HG02870 (cell line): ENCODE measurements around the gene TMCO1.
"Not testable (repeated sequence)": the region's sequence is repeated elsewhere in the genome, so short reads cannot be mapped to it uniquely, and the experiment has no call there.

Experiments used
- ATAC-seq: cut with Tn5 transposase; IDR thresholded peaks from one replicate; pipeline ENCODE4 v1.9.1; 2021; ENCODE audit warnings: mild to moderate bottlenecking, moderate library complexity; ENCODE audit not compliant: unreplicated experiment

TMCO1 gene

GRCh38 chr1:165768513-165769394, at the start of gene TMCO1:
TSS of gene TMCO1 (minus strand) at chr1:165768868. CDS start at chr1:165768751, 117 bp downstream.
- peak; percentile 99 for ATAC-seq

- ATAC-seq: no peak
Observed at GRCh38 chr1:165816826-165817497, 48.3 kb upstream of the TMCO1 start.

- ATAC-seq: no peak
Observed at GRCh38 chr1:165816157-165816556, 47.5 kb upstream of the TMCO1 start.

GRCh38 chr1:165815725-165816124, 47.1 kb upstream of the TMCO1 start:
- no peak for ATAC-seq

- no peak for ATAC-seq
Observed at GRCh38 chr1:165807613-165808012, 38.9 kb upstream of the TMCO1 start.

GRCh38 chr1:165804513-165804912, 35.8 kb upstream of the TMCO1 start:
- ATAC-seq: not testable (repeated sequence)

- ATAC-seq: no peak
Observed at GRCh38 chr1:165799387-165799786, 30.7 kb upstream of the TMCO1 start.

GRCh38 chr1:165795894-165796293, 27.2 kb upstream of the TMCO1 start:
- no peak for ATAC-seq

- no peak for ATAC-seq
Observed at GRCh38 chr1:165793951-165794350, 25.3 kb upstream of the TMCO1 start.

- ATAC-seq: no peak
Observed at GRCh38 chr1:165787741-165788140, 19.1 kb upstream of the TMCO1 start.

GRCh38 chr1:165783519-165783918, 14.9 kb upstream of the TMCO1 start:
- ATAC-seq: not testable (repeated sequence)

- not testable (repeated sequence) for ATAC-seq
Observed at GRCh38 chr1:165778197-165778596, 9.5 kb upstream of the TMCO1 start.

GRCh38 chr1:165773324-165773965, 4.8 kb upstream of the TMCO1 start:
- no peak for ATAC-seq

GRCh38 chr1:165772739-165773138, 4.1 kb upstream of the TMCO1 start:
- ATAC-seq: no peak

GRCh38 chr1:165764277-165764676, 4.4 kb downstream of the TMCO1 start:
- no peak for ATAC-seq

- ATAC-seq: no peak
Observed at GRCh38 chr1:165763442-165763841, 5.2 kb downstream of the TMCO1 start.

GRCh38 chr1:165762725-165763124, 5.9 kb downstream of the TMCO1 start:
- no peak for ATAC-seq

GRCh38 chr1:165759095-165759494, 9.6 kb downstream of the TMCO1 start:
- ATAC-seq: no peak

- ATAC-seq: no peak
Observed at GRCh38 chr1:165755393-165756010, 13.2 kb downstream of the TMCO1 start.

GRCh38 chr1:165753934-165754333, 14.7 kb downstream of the TMCO1 start:
- ATAC-seq: peak; percentile 88

GRCh38 chr1:165748550-165748949, 20.1 kb downstream of the TMCO1 start:
- no peak for ATAC-seq
